Parathyroid adenoma (tissue), 2 donors: ENCODE data around the gene CLCA2.
A peak's percentile ranks its signal among the peaks of the same experiment; 100 is the strongest.

Source experiments
- H2AFZ ChIP-seq: fragments of 300-600 bp; sonication (generic); one replicate; pipeline ENCODE4 v1.7.0; 2017; ENCODE audit warnings: antibody characterized with exemption, mild to moderate bottlenecking
- H3K27ac ChIP-seq: fragments of 300-600 bp; sonication (generic); one replicate; pipeline ENCODE4 v1.7.0; 2017
- H3K27me3 ChIP-seq: fragments of 300-600 bp; sonication (generic); one replicate; pipeline ENCODE4 v1.7.0; 2017; ENCODE audit warnings: low read length; ENCODE audit not compliant: control insufficient read depth, insufficient read depth
- H3K36me3 ChIP-seq: fragments of 300-600 bp; sonication (generic); one replicate; pipeline ENCODE4 v1.7.0; 2017; ENCODE audit warnings: low read length; ENCODE audit not compliant: control insufficient read depth, insufficient read depth
- H3K4me1 ChIP-seq: fragments of 300-600 bp; sonication (generic); one replicate; pipeline ENCODE4 v1.7.0; 2017; ENCODE audit warnings: control low read depth
- H3K4me2 ChIP-seq: fragments of 300-600 bp; sonication (generic); one replicate; pipeline ENCODE4 v1.7.0; 2017; ENCODE audit warnings: low read length
- H3K4me3 ChIP-seq: fragments of 300-600 bp; sonication (generic); one replicate; pipeline ENCODE4 v1.7.0; 2017; ENCODE audit warnings: low read depth, low read length
- H3K79me2 ChIP-seq: fragments of 300-600 bp; sonication (generic); one replicate; pipeline ENCODE4 v1.7.0; 2017; ENCODE audit warnings: control low read depth
- H3K9ac ChIP-seq: fragments of 300-600 bp; sonication (generic); one replicate; pipeline ENCODE4 v1.7.0; 2017; ENCODE audit warnings: mild to moderate bottlenecking
- H3K9me3 ChIP-seq: fragments of 300-600 bp; sonication (generic); one replicate; pipeline ENCODE4 v1.7.0; 2017; ENCODE audit warnings: low read length; ENCODE audit not compliant: control insufficient read depth
- TF ChIP-seq, protein P1 (sequence below): fragments of 300-600 bp; sonication (generic); IDR thresholded peaks from one replicate; pipeline ENCODE4 v1.7.0; 2017; ENCODE audit warnings: antibody characterized with exemption, mild to moderate bottlenecking
- donor health status: primary hyperparathyroidism.

Gene CLCA2

GRCh38 chr1:86429122-86429725 lies 5.3 kb downstream of the CLCA2 start:
- no peaks in the 10 kb centered on the region for H3K36me3 ChIP-seq
- peaks cover 10% of the 10 kb centered on the region for H3K4me1 ChIP-seq
- no peak overlapping the region for H3K4me3 ChIP-seq
- no peaks in the 10 kb centered on the region for H3K27me3 ChIP-seq
- H2AFZ ChIP-seq: peak overlapping the region; percentile 38
- TF ChIP-seq, protein P1, sequence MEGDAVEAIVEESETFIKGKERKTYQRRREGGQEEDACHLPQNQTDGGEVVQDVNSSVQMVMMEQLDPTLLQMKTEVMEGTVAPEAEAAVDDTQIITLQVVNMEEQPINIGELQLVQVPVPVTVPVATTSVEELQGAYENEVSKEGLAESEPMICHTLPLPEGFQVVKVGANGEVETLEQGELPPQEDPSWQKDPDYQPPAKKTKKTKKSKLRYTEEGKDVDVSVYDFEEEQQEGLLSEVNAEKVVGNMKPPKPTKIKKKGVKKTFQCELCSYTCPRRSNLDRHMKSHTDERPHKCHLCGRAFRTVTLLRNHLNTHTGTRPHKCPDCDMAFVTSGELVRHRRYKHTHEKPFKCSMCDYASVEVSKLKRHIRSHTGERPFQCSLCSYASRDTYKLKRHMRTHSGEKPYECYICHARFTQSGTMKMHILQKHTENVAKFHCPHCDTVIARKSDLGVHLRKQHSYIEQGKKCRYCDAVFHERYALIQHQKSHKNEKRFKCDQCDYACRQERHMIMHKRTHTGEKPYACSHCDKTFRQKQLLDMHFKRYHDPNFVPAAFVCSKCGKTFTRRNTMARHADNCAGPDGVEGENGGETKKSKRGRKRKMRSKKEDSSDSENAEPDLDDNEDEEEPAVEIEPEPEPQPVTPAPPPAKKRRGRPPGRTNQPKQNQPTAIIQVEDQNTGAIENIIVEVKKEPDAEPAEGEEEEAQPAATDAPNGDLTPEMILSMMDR: no peak
- H3K9me3 ChIP-seq: no peaks in the 10 kb centered on the region
- peak overlapping the region; percentile 80 for H3K27ac ChIP-seq
- peak overlapping the region; percentile 54 for H3K4me2 ChIP-seq
- no peak overlapping the region for H3K9ac ChIP-seq
- no peaks in the 10 kb centered on the region for H3K79me2 ChIP-seq

GRCh38 chr1:86429835-86430234 lies 5.9 kb downstream of the CLCA2 start:
- no peaks in the 10 kb centered on the region for H3K79me2 ChIP-seq
- no peaks in the 10 kb centered on the region for H3K27me3 ChIP-seq
- H3K4me2 ChIP-seq: peak overlapping the region; percentile 54
- TF ChIP-seq, protein P1: no peak
- H3K9me3 ChIP-seq: no peaks in the 10 kb centered on the region
- no peak overlapping the region for H3K4me3 ChIP-seq
- H3K36me3 ChIP-seq: no peaks in the 10 kb centered on the region
- peak overlapping the region; percentile 56 for H2AFZ ChIP-seq
- peaks cover 10% of the 10 kb centered on the region for H3K4me1 ChIP-seq
- H3K27ac ChIP-seq: peak overlapping the region; percentile 80
- no peak overlapping the region for H3K9ac ChIP-seq

DNA sequence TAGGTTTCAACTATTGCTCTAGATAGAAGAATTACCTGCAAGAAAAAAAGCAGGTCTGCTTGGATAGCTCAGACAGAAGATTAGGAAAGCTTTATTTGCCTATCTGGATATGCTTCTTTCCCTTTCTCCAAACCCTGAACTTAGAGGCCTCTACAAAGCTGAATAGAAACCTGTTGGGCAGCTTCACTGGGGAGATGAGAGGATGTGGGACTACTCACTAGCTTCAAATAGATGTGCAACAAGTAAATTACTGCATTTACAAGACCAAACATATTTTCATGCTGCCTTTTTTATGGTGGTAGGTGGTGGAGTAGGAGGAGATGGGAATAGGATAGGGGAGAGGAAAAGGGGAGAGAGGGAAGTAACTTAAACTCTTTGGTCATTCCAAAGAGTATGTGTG lies 6.4 kb downstream of the CLCA2 start:
- TF ChIP-seq, protein P1: no peak
- Histone ChIP-seq H3K9ac (no peak overlapping the region), H3K27ac (peak overlapping the region; percentile 80)

GRCh38 chr1:86434059-86434458 lies 10.1 kb downstream of the CLCA2 start:
- TF ChIP-seq, protein P1: no peak
- no peak overlapping the region for H3K4me3 ChIP-seq
- H3K27me3 ChIP-seq: no peaks in the 10 kb centered on the region
- H3K9me3 ChIP-seq: no peaks in the 10 kb centered on the region
- no peak overlapping the region for H2AFZ ChIP-seq
- no peak overlapping the region for H3K9ac ChIP-seq
- no peaks in the 10 kb centered on the region for H3K79me2 ChIP-seq
- no peak overlapping the region for H3K27ac ChIP-seq
- H3K4me1 ChIP-seq: peaks cover 10% of the 10 kb centered on the region
- no peak overlapping the region for H3K4me2 ChIP-seq
- no peaks in the 10 kb centered on the region for H3K36me3 ChIP-seq

More for the DNA sequence above, 6.4 kb downstream of the CLCA2 start:
- H3K27me3 ChIP-seq: no peaks in the 10 kb centered on the region
- no peaks in the 10 kb centered on the region for H3K9me3 ChIP-seq
- peak overlapping the region; percentile 54 for H3K4me2 ChIP-seq
- H2AFZ ChIP-seq: peak overlapping the region; percentile 56
- no peaks in the 10 kb centered on the region for H3K36me3 ChIP-seq
- no peaks in the 10 kb centered on the region for H3K79me2 ChIP-seq
- no peak overlapping the region for H3K4me3 ChIP-seq
- peaks cover 10% of the 10 kb centered on the region for H3K4me1 ChIP-seq

- no peaks in the 10 kb centered on the region for H3K27me3 ChIP-seq
These were observed 11.4 kb downstream of the CLCA2 start for GRCh38 chr1:86435327-86435726.

More at GRCh38 chr1:86435327-86435726, 11.4 kb downstream of the CLCA2 start:
- no peak overlapping the region for H3K4me2 ChIP-seq
- no peaks in the 10 kb centered on the region for H3K36me3 ChIP-seq
- no peak overlapping the region for H3K9ac ChIP-seq
- no peak overlapping the region for H2AFZ ChIP-seq
- H3K4me3 ChIP-seq: no peak overlapping the region
- TF ChIP-seq, protein P1: no peak
- H3K79me2 ChIP-seq: no peaks in the 10 kb centered on the region
- H3K9me3 ChIP-seq: no peaks in the 10 kb centered on the region
- H3K4me1 ChIP-seq: peaks cover 2% of the 10 kb centered on the region
- no peak overlapping the region for H3K27ac ChIP-seq
